Gastroesophageal sphincter (tissue), 3 donors: Measurements from ENCODE around the gene TNIP1.

Experiments
- CTCF ChIP-seq, 4 experiments: fragments of 200-600 bp in 2 of 4; fragments of 450-650 bp in 2 of 4; sonication (generic) in 1 of 4; IDR thresholded peaks; one replicate each; pipeline ENCODE4 v1.5.1; 2017 to 2019; ENCODE audit warnings: antibody characterized with exemption in 4 of 4, mild to moderate bottlenecking in 2 of 4, moderate library complexity in 2 of 4
- EP300 ChIP-seq: sonication (generic); formaldehyde crosslinking; IDR thresholded peaks from one replicate; pipeline ENCODE4 v1.6.1; 2017; ENCODE audit warnings: antibody characterized with exemption, mild to moderate bottlenecking
- POLR2A ChIP-seq, 2 donors: fragments of 450-650 bp; IDR thresholded peaks; one replicate each; pipeline ENCODE4 v1.6.1; 2017; ENCODE audit warnings: antibody characterized with exemption in 2 of 2, mild to moderate bottlenecking in 2 of 2, moderate library complexity in 1 of 2
- POLR2AphosphoS5 ChIP-seq: sonication (generic); formaldehyde crosslinking; IDR thresholded peaks from one replicate; pipeline ENCODE4 v1.6.1; 2017; ENCODE audit warnings: antibody characterized with exemption

- TF ChIP-seq POLR2A (IDR thresholded peaks at IDR 0.05) (no peak), CTCF (IDR thresholded peaks at IDR 0.05) (no peak), POLR2AphosphoS5 (no peak), EP300 (no peak)
Observed at GRCh38 chr5:151078490-151079262, 2.2 kb downstream of the TNIP1 start.
